Keratinocyte (primary cell): ENCODE data around the gene FZD4. TPM values are rescaled to one million over a fixed set of nuclear protein-coding genes. Genes with fewer than 3 reads are reported as not detected.
"Not testable (repeated sequence)": the region's sequence is repeated elsewhere in the genome, so short reads cannot be mapped to it uniquely, and the experiment has no call there.

Experiments used
- DNase-seq: peaks from one replicate; pipeline ENCODE4 v3.0.0-alpha.2; 2011; ENCODE audit warnings: low read depth, missing footprints, low spot score
- FAIRE-seq: peaks from 2 replicates; lab custom pipeline; 2011; peaks lifted over from hg19 to GRCh38; lab: Jason Lieb, UNC
- H2AFZ ChIP-seq: 2 replicates; pipeline ENCODE4 v1.6.0; 2012; ENCODE audit warnings: low read length, control low read depth, inconsistent platforms; ENCODE audit not compliant: control insufficient read depth
- H3K27ac ChIP-seq: 2 replicates; pipeline ENCODE4 v1.5.1; 2011; ENCODE audit warnings: low read length; ENCODE audit not compliant: control insufficient read depth, insufficient read depth
- H3K27me3 ChIP-seq: 3 replicates; pipeline ENCODE4 v1.6.0; 2011; ENCODE audit warnings: low read length; ENCODE audit not compliant: control insufficient read depth, insufficient read depth; ENCODE audit errors: extremely low read depth
- H3K36me3 ChIP-seq, 2 experiments: 2 replicates in 1 of 2; 3 replicates in 1 of 2; pipeline ENCODE4 v1.5.1; 2011; ENCODE audit warnings: low read length in 2 of 2, mild to moderate bottlenecking in 1 of 2; ENCODE audit not compliant: control insufficient read depth in 2 of 2, insufficient read depth in 2 of 2; ENCODE audit errors: extremely low read depth in 1 of 2
- H3K4me1 ChIP-seq: 3 replicates; pipeline ENCODE4 v1.5.1; 2011; ENCODE audit warnings: low read length; ENCODE audit not compliant: control insufficient read depth, insufficient read depth; ENCODE audit errors: extremely low read depth
- H3K4me2 ChIP-seq: 3 replicates; pipeline ENCODE4 v1.6.0; 2011; ENCODE audit warnings: low read depth, low read length; ENCODE audit not compliant: control insufficient read depth, insufficient read depth; ENCODE audit errors: extremely low read depth
- H3K4me3 ChIP-seq, 3 experiments: fragments of 200-600 bp in 1 of 3; sonication (generic) in 1 of 3; 2 replicates in 2 of 3; 3 replicates in 1 of 3; pipeline ENCODE4 v1.5.1; 2011 to 2016; ENCODE audit warnings: low read length in 3 of 3, mild to moderate bottlenecking in 3 of 3, control low read depth in 2 of 3, inconsistent platforms in 1 of 3, low read depth in 1 of 3, mixed read lengths in 1 of 3, mixed run types in 1 of 3, moderate library complexity in 1 of 3; ENCODE audit not compliant: control insufficient read depth in 2 of 3, insufficient read depth in 2 of 3; ENCODE audit errors: extremely low read depth in 1 of 3
- H3K79me2 ChIP-seq: 2 replicates; pipeline ENCODE4 v1.6.0; 2012; ENCODE audit warnings: low read length; ENCODE audit not compliant: control insufficient read depth, insufficient read depth
- H3K9ac ChIP-seq: 3 replicates; pipeline ENCODE4 v1.6.0; 2011; ENCODE audit warnings: low read length; ENCODE audit not compliant: control insufficient read depth, insufficient read depth; ENCODE audit errors: extremely low read depth
- H3K9me1 ChIP-seq: 3 replicates; pipeline ENCODE4 v1.6.0; 2011; ENCODE audit warnings: low read length; ENCODE audit not compliant: control insufficient read depth, insufficient read depth; ENCODE audit errors: extremely low read depth
- H3K9me3 ChIP-seq: 2 replicates; pipeline ENCODE4 v1.5.1; 2012; ENCODE audit warnings: low read depth, low read length; ENCODE audit not compliant: control insufficient read depth
- H4K20me1 ChIP-seq: 3 replicates; pipeline ENCODE4 v1.6.0; 2011; ENCODE audit warnings: low read length; ENCODE audit not compliant: control insufficient read depth, insufficient read depth; ENCODE audit errors: extremely low read depth
- EZH2 ChIP-seq: IDR thresholded peaks from one replicate; pipeline ENCODE4 v1.6.1; 2012; ENCODE audit warnings: inconsistent platforms, mild to moderate bottlenecking, low read length, moderate library complexity
- dilution Hi-C: fragments of 300-500 bp; cut with MboI; formaldehyde crosslinking; loops from one replicate; pipeline ENCODE4 v1.7.0; 2020; ENCODE audit warnings: low sequenced_read_pairs; ENCODE audit not compliant: extremely low pct_ligation_motif_present
- polyA plus RNA-seq, 5 experiments: library from polyadenylated mRNA; depleted of rRNA in 3 of 5; stranded (reverse) in 3 of 5; stranded (forward) in 1 of 5; unstranded in 1 of 5; fragments of >200 nt; gene quantifications; 1 replicate in 1 of 5; 2 replicates in 3 of 5; 3 replicates in 1 of 5; pipeline versions ENCODE4 v1.2.1 to v1.2.3, GENCODE V29; 2011 to 2012; ENCODE audit warnings: missing spikeins in 2 of 5, low read depth in 1 of 5, low replicate concordance in 1 of 5
- TF ChIP-seq, protein P1 (sequence below), 3 experiments: IDR thresholded peaks in 1 of 3; conservative IDR thresholded peaks in 1 of 3; optimal IDR thresholded peaks in 1 of 3; 2 replicates in 2 of 3; 3 replicates in 1 of 3; pipeline versions ENCODE3 to v1.5.1; 2011; ENCODE audit warnings: low read length in 3 of 3, mild to moderate bottlenecking in 3 of 3, moderate library complexity in 2 of 3, control low read depth in 1 of 3, inconsistent platforms in 1 of 3; ENCODE audit not compliant: insufficient read depth in 2 of 3; ENCODE audit errors: extremely low read depth in 1 of 3

FZD4 gene
- polyA plus RNA-seq, 1 donor (not counting 4 experiments of a cell fraction or from before 2014, with no cell fraction given) = 0.56 TPM

DNA sequence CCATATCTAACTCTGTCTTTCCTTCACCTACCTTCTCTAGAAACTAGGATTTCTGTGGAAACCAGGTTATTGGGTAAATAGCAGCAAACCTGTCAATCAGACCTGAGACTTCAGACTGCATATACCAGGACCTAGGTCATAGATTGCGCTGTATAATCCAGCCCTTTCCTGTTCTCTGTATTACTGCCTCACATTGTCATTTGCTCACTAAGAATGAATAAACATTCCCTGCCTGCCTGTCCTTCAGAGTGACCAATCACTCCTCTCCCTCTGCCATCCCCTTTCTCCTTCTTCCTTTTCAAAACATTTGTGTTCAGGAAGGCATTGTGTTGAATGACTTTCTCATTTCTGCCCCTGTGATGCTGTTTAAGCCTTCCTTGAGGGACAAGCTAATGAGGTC is 14.1 kb upstream of the FZD4 start:
- FAIRE-seq (no peak), DNase-seq (no peak)
- Histone ChIP-seq H3K27ac (no peak overlapping the region), H4K20me1 (no peaks in the 10 kb centered on the region), H3K4me2 (no peak overlapping the region), H3K4me1 (no peaks in the 10 kb centered on the region), H3K79me2 (no peaks in the 10 kb centered on the region), H3K27me3 (no peaks in the 10 kb centered on the region), H3K9me1 (no peaks in the 10 kb centered on the region), H3K9ac (no peak overlapping the region), H2AFZ (no peak overlapping the region), H3K36me3 (no peaks in the 10 kb centered on the region), H3K4me3 (no peak overlapping the region), H3K9me3 (no peaks in the 10 kb centered on the region)
- dilution Hi-C loops = no loop called here
- no peak for TF ChIP-seq EZH2
- TF ChIP-seq, protein P1, sequence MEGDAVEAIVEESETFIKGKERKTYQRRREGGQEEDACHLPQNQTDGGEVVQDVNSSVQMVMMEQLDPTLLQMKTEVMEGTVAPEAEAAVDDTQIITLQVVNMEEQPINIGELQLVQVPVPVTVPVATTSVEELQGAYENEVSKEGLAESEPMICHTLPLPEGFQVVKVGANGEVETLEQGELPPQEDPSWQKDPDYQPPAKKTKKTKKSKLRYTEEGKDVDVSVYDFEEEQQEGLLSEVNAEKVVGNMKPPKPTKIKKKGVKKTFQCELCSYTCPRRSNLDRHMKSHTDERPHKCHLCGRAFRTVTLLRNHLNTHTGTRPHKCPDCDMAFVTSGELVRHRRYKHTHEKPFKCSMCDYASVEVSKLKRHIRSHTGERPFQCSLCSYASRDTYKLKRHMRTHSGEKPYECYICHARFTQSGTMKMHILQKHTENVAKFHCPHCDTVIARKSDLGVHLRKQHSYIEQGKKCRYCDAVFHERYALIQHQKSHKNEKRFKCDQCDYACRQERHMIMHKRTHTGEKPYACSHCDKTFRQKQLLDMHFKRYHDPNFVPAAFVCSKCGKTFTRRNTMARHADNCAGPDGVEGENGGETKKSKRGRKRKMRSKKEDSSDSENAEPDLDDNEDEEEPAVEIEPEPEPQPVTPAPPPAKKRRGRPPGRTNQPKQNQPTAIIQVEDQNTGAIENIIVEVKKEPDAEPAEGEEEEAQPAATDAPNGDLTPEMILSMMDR (optimal IDR thresholded peaks at IDR 0.05 in 1 of 3, IDR thresholded peaks at IDR 0.05 in 1 of 3, conservative IDR thresholded peaks at IDR 0.05 in 1 of 3; ENCODE audit: extremely low read depth in 1 of 3, insufficient read depth in 2 of 3, low read length in 3 of 3) = no peak

DNA sequence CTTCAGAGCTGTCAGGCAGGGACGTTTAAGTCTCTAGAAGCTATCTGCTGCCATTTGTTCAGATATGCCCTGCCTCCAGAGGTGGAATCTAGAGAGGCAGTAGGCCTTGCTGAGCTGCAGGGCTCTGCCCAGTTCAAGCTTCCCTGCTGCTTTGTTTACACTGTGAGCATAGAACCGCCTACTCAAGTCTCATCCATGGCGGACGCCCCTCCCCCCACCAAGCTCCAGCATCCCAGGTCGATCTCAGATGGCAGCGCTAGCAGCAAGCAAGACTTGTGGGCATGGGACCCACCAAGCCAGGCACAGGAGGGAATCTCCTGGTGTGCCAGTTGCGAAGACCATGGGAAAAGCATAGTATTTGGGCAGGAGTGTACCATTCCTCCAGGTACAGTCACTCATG is 12.4 kb upstream of the FZD4 start:
- H3K79me2 ChIP-seq, H3K4me1 ChIP-seq, dilution Hi-C loops, H3K4me3 ChIP-seq, H4K20me1 ChIP-seq, FAIRE-seq, H3K27ac ChIP-seq, H3K9ac ChIP-seq, H3K27me3 ChIP-seq, H3K9me3 ChIP-seq, H3K9me1 ChIP-seq, H3K4me2 ChIP-seq, H3K36me3 ChIP-seq, H2AFZ ChIP-seq, DNase-seq: not testable (repeated sequence)

DNA sequence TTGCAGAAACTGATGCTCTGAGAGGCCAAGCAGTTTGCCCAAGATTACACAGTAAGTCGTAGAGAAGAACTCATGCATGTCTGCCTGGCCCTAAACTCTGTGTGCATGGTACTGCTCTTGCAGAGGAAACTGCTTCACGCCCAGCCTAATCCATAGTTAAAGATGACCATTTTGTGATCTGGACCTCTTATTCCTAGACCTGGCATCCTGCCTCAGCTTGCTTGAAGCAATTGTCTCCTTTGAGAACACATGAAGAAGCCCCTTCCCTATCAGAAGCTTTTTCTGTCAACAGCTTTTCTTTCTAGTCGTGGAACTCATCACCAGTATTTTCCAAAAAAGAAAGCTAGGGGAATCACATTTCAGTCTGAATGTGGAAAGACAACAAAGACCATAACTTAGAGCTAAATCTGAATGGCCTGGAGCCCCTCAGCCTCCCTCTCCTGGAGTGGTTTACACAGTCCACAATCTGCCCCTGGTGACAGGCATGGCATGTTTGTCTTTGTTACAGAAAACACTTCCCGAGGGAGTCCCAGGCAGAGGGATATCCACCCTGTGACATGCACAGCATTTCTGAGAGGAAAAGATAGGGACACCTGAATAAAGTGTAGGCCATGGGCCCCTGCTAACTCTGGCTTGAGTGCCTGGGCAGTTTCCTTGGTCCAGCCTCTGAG is 2.9 kb upstream of the FZD4 start:
- H3K9me3 ChIP-seq = no peaks in the 10 kb centered on the region
- H3K4me1 ChIP-seq = no peaks in the 10 kb centered on the region
- H3K27ac ChIP-seq = no peak overlapping the region
- H2AFZ ChIP-seq = no peak overlapping the region
- no peak overlapping the region for H3K4me2 ChIP-seq
- no peaks in the 10 kb centered on the region for H4K20me1 ChIP-seq
- H3K27me3 ChIP-seq = peaks cover 3% of the 10 kb centered on the region
- H3K9ac ChIP-seq = no peak overlapping the region
- H3K4me3 ChIP-seq = no peak overlapping the region
- H3K79me2 ChIP-seq = no peaks in the 10 kb centered on the region
- FAIRE-seq (no peak), DNase-seq (no peak)
- no peaks in the 10 kb centered on the region for H3K36me3 ChIP-seq
- no peaks in the 10 kb centered on the region for H3K9me1 ChIP-seq
- dilution Hi-C loops = no loop called here
- no peak for TF ChIP-seq EZH2
- TF ChIP-seq, protein P1 (optimal IDR thresholded peaks at IDR 0.05 in 1 of 3, IDR thresholded peaks at IDR 0.05 in 1 of 3, conservative IDR thresholded peaks at IDR 0.05 in 1 of 3; ENCODE audit: extremely low read depth in 1 of 3, insufficient read depth in 2 of 3, low read length in 3 of 3) = no peak
